Upper lobe of left lung (tissue), 4 donors: Measurements from ENCODE around the gene RHBDF2.

Experiments used
- POLR2A ChIP-seq, 4 donors: fragments of 450-650 bp; IDR thresholded peaks; one replicate each; pipeline ENCODE4 v1.5.1; 2016 to 2017; ENCODE audit warnings: antibody characterized with exemption in 4 of 4, mild to moderate bottlenecking in 2 of 4
- POLR2AphosphoS5 ChIP-seq, 2 donors: sonication (generic); formaldehyde crosslinking; IDR thresholded peaks; one replicate each; pipeline ENCODE4 v1.5.1; 2017; ENCODE audit warnings: antibody characterized with exemption in 2 of 2
- TF ChIP-seq, protein P1 (sequence below), 6 experiments: fragments of 450-650 bp in 4 of 6; fragments of 200-600 bp in 2 of 6; sonication (generic) in 2 of 6; IDR thresholded peaks; one replicate each; pipeline ENCODE4 v1.5.1; 2016 to 2019; ENCODE audit warnings: antibody characterized with exemption in 6 of 6

DNA sequence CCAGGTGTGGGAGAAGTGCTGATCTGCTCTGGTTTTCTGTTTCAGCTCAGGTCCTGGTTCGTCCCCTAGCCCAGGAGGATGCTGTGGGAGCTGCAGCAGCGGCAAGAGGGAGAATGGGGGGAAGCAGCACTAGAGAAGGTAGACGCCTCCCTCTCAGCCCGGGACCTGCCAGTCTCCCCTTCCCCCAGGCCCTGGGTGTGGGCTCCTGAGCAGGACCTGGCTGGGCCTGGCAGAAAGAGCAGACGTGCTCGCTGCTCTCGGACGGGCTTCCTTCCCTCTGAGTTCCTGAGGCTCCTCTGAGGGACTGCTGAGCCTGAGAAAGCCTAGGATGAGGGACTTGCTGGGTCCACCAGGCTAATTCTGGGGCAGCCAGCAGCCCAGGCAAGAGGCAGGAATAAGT is 41.8 kb upstream of the RHBDF2 start:
- TF ChIP-seq, protein P1, sequence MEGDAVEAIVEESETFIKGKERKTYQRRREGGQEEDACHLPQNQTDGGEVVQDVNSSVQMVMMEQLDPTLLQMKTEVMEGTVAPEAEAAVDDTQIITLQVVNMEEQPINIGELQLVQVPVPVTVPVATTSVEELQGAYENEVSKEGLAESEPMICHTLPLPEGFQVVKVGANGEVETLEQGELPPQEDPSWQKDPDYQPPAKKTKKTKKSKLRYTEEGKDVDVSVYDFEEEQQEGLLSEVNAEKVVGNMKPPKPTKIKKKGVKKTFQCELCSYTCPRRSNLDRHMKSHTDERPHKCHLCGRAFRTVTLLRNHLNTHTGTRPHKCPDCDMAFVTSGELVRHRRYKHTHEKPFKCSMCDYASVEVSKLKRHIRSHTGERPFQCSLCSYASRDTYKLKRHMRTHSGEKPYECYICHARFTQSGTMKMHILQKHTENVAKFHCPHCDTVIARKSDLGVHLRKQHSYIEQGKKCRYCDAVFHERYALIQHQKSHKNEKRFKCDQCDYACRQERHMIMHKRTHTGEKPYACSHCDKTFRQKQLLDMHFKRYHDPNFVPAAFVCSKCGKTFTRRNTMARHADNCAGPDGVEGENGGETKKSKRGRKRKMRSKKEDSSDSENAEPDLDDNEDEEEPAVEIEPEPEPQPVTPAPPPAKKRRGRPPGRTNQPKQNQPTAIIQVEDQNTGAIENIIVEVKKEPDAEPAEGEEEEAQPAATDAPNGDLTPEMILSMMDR (IDR thresholded peaks at IDR 0.05), result no peak
- TF ChIP-seq POLR2AphosphoS5 (IDR thresholded peaks at IDR 0.05) (no peak), POLR2A (IDR thresholded peaks at IDR 0.05) (no peak)
